Measurements from ENCODE around the gene KCNJ14.
"Not testable (repeated sequence)": the region's sequence is repeated elsewhere in the genome, so short reads cannot be mapped to it uniquely, and the experiment has no call there.

Gene KCNJ14

GRCh38 chr19:48481846-48482639 lies 26.7 kb downstream of the KCNJ14 start:
- Histone ChIP-seq H3K27me3 (peaks cover 0 to 4% of the 10 kb centered on the region in 2 donors), H3K4me1 (peaks cover 0 to 19% (median 15%) of the 10 kb centered on the region in 4 donors), H3K27ac (peak overlapping the region in 1 of 2 donors; percentile 96), H3K36me3 (peaks cover 0 to 23% (median 17%) of the 10 kb centered on the region in 3 donors), H3K4me3 (no peak overlapping the region), H3K9me3 (no peaks in the 10 kb centered on the region)
- DNase-seq = no peak
- intact Hi-C loops (cut with DNase I; ENCODE audit: low total_unique reads) = no loop called here
- no peak for TF ChIP-seq CTCF (IDR thresholded peaks at IDR 0.05)

DNA sequence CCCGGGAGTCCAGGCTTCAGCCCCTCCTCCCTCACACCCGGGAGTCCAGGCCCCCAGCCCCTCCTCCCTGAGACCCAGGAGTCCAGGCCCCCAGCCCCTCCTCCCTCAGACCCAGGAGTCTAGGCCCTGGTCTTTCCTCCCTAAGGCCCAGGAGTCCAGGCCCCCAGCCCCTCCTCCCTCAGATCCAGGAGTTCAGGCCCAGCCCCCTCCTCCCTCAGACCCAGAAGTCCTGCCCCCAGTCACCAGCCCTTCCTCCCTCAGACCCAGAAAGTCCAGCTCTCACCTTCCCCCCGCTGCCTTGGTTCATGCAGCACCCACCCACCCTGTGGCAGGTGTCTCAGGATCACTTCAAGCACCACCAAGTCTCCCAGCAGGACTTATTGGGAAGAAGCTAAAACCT lies 27.9 kb downstream of the KCNJ14 start:
- no peak for TF ChIP-seq CTCF (IDR thresholded peaks at IDR 0.05)
- Histone ChIP-seq H3K36me3 (peaks cover 0 to 11% (median 5%) of the 10 kb centered on the region in 3 donors), H3K27me3 (peaks cover 0 to 4% of the 10 kb centered on the region in 2 donors), H3K4me1 (peaks cover 0 to 27% (median 25%) of the 10 kb centered on the region in 4 donors), H3K4me3 (no peak overlapping the region), H3K27ac (no peak overlapping the region), H3K9me3 (no peaks in the 10 kb centered on the region)
- DNase-seq = no peak
- intact Hi-C loops (cut with DNase I; ENCODE audit: low total_unique reads) = no loop called here

DNA sequence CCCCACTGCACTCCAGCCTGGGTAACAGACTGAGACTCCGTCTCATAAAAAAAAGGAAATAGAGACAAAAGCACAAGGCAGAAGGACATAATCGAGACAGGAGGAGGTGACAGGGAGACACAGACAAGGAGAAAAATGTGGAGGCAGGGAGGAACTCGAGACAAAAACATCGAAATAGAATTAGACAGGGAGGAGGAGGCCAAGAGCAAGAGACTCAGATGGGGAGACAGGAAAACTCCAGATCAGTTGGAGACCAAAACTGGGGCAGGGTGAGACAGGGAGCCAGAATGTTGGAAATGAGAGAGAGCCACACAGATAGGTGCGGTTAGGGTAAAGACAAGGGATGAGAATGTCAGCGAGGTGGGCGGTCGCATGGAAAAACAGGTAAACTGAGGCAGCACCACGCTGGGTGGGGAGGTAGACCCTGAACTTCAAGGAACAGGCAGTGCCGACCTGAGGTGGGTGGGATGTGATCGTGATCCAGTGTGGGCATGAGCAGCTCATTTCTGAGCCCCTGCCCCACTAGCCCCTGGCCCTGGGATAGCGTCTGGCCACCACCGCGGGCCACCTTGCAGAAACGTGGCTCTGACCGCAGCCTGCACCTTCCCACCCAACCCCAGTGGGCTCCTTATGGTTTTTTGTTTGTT lies 29.0 kb downstream of the KCNJ14 start:
- DNase-seq = no peak

DNA sequence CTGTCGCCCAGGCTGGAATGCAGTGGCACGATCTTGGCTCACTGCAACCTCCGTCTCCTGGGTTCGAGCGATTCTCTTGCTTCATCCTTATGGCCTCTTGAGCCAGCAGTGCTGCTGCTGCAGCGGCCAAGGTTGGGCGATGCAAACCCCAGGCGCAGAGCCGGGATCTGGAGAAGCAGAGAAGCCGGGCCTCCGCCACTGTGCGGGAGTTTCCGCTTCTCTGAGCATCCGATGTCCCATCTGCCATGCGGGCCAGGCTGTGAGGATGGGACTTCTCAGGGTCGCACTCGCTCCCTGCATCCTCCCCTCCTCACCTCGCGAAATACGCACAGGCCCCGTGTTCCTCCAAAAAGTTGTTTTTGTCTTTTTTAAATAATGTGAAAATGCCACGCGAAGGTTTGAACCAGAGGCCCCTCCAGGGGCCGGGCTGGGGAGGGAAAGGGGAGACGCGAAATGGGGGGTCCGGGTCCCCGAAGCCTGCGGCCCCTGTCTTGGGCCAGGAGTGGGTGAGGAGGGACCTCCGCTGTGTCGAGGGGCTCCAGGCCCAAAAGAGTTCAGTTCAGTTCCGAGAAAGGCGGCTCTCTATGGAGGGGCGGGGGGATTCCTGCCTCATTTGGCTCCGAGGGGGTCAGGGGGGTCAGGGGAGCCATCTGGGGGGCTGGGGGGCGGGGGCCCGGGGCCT lies 29.7 kb downstream of the KCNJ14 start:
- Histone ChIP-seq H3K27ac (no peak overlapping the region), H3K4me1 (peaks cover 0 to 38% (median 25%) of the 10 kb centered on the region in 4 donors), H3K27me3 (peaks cover 0 to 4% of the 10 kb centered on the region in 2 donors), H3K36me3 (no peaks in the 10 kb centered on the region), H3K4me3 (no peak overlapping the region), H3K9me3 (no peaks in the 10 kb centered on the region)
- intact Hi-C loops (cut with DNase I; ENCODE audit: low total_unique reads) = no loop called here
- TF ChIP-seq CTCF (IDR thresholded peaks at IDR 0.05) = no peak
- no peak for DNase-seq

More for the DNA sequence above, 29.0 kb downstream of the KCNJ14 start:
- TF ChIP-seq CTCF (IDR thresholded peaks at IDR 0.05) = no peak
- Histone ChIP-seq H3K27ac (no peak overlapping the region), H3K9me3 (no peaks in the 10 kb centered on the region), H3K27me3 (peaks cover 0 to 4% of the 10 kb centered on the region in 2 donors), H3K4me3 (no peak overlapping the region), H3K4me1 (peaks cover 0 to 31% (median 28%) of the 10 kb centered on the region in 4 donors), H3K36me3 (no peaks in the 10 kb centered on the region)
- intact Hi-C loops (cut with DNase I; ENCODE audit: low total_unique reads) = no loop called here

DNA sequence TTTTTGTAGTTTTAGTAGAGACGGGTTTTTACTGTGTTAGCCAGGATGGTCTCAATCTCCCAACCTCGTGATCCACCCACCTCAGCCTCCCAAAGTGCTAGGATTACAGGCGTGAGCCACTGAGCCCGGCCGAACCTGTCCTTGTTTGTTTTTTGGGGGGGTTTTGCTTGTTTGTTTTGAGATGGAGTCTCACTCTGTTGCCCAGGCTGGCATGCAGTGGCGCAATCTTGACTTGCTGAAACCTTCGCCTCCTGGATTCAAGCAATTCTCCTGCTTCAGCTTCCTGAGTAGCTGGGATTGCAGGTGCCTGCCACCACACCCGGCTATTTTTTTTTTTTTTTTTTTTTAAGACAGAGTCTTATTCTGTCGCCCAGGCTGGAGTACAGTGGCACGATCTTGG lies 31.3 kb downstream of the KCNJ14 start:
- Histone ChIP-seq H3K27me3 (peaks cover 0 to 16% of the 10 kb centered on the region in 2 donors), H3K4me1 (peaks cover 0 to 45% (median 25%) of the 10 kb centered on the region in 4 donors)
- H3K27ac ChIP-seq; intact Hi-C loops (cut with DNase I; ENCODE audit: low total_unique reads); H3K9me3 ChIP-seq; H3K4me3 ChIP-seq; H3K36me3 ChIP-seq; DNase-seq: not testable (repeated sequence)

Measured in tibial artery (tissue), 4 donors.